BJ (cell line): ENCODE data around the gene MBD4. TPM values are rescaled to one million over a fixed set of nuclear protein-coding genes. Genes with fewer than 3 reads are reported as not detected.

Experiments
- CTCF ChIA-PET: fragments of 350-600 bp; formaldehyde crosslinking; extraction: SDS; loops from one replicate; lab custom pipeline; 2021; ENCODE audit warnings: antibody characterized with exemption, inconsistent platforms; lab: Yijun Ruan, JAX
- POLR2A ChIA-PET: fragments of 300-600 bp; sonication (Branson Sonifier 250); formaldehyde crosslinking; extraction: SDS; loops from one replicate; lab custom pipeline; 2021; ENCODE audit warnings: antibody characterized with exemption; lab: Charles Lee
- DNase-seq: peaks from one replicate; pipeline ENCODE4 v3.0.0-alpha.2; 2011; ENCODE audit warnings: low read depth
- H3K27me3 ChIP-seq: 2 replicates; pipeline ENCODE4 v1.6.0; 2011; ENCODE audit warnings: low read length; ENCODE audit not compliant: control insufficient read depth, insufficient read depth
- H3K36me3 ChIP-seq: 2 replicates; pipeline ENCODE4 v1.5.1; 2011; ENCODE audit warnings: low read length; ENCODE audit not compliant: control insufficient read depth, insufficient read depth
- H3K4me3 ChIP-seq: 2 replicates; pipeline ENCODE4 v1.5.1; 2011; ENCODE audit warnings: low read depth, mild to moderate bottlenecking, control low read depth, low read length
- polyA plus RNA-seq: library from polyadenylated mRNA; depleted of rRNA; stranded (reverse); fragments of >200 nt; gene quantifications from 2 replicates; pipeline ENCODE4 v1.2.3, GENCODE V29; 2011
- TF ChIP-seq, protein P1 (sequence below): IDR thresholded peaks from 2 replicates; pipeline ENCODE4 v1.5.1; 2011; ENCODE audit warnings: low read depth, mild to moderate bottlenecking, control low read depth, inconsistent platforms, low read length, moderate library complexity; ENCODE audit not compliant: insufficient read depth

MBD4 gene
- polyA plus RNA-seq, 1 experiment: 17.5 TPM

DNA sequence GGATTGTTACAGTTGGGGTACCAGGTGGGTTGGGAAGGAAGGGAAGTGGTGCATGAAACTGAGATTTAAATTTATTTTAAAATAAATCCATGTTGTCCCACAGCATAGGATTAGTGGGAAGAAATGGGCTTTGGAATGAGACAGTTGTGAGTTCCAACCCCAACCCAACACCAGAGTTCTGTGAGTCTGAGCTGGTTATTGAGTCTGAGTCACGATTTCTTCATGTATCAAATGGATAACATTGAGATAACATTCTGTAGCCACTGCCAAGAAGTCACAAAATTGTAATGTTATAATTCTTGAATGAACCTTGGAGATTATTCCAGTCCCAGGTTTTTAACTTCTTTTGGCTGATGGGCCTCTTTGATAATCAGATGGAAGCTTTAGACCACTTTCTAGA lies 14.0 kb upstream of the MBD4 start:
- no peak for DNase-seq
- Histone ChIP-seq H3K4me3 (no peak overlapping the region), H3K27me3 (no peaks in the 10 kb centered on the region), H3K36me3 (peaks cover 5% of the 10 kb centered on the region; the same call in 1 of the 2 replicates)
- TF ChIP-seq, protein P1, sequence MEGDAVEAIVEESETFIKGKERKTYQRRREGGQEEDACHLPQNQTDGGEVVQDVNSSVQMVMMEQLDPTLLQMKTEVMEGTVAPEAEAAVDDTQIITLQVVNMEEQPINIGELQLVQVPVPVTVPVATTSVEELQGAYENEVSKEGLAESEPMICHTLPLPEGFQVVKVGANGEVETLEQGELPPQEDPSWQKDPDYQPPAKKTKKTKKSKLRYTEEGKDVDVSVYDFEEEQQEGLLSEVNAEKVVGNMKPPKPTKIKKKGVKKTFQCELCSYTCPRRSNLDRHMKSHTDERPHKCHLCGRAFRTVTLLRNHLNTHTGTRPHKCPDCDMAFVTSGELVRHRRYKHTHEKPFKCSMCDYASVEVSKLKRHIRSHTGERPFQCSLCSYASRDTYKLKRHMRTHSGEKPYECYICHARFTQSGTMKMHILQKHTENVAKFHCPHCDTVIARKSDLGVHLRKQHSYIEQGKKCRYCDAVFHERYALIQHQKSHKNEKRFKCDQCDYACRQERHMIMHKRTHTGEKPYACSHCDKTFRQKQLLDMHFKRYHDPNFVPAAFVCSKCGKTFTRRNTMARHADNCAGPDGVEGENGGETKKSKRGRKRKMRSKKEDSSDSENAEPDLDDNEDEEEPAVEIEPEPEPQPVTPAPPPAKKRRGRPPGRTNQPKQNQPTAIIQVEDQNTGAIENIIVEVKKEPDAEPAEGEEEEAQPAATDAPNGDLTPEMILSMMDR: no peak
- ChIA-PET CTCF (no interaction called here), POLR2A (no interaction called here)

DNA sequence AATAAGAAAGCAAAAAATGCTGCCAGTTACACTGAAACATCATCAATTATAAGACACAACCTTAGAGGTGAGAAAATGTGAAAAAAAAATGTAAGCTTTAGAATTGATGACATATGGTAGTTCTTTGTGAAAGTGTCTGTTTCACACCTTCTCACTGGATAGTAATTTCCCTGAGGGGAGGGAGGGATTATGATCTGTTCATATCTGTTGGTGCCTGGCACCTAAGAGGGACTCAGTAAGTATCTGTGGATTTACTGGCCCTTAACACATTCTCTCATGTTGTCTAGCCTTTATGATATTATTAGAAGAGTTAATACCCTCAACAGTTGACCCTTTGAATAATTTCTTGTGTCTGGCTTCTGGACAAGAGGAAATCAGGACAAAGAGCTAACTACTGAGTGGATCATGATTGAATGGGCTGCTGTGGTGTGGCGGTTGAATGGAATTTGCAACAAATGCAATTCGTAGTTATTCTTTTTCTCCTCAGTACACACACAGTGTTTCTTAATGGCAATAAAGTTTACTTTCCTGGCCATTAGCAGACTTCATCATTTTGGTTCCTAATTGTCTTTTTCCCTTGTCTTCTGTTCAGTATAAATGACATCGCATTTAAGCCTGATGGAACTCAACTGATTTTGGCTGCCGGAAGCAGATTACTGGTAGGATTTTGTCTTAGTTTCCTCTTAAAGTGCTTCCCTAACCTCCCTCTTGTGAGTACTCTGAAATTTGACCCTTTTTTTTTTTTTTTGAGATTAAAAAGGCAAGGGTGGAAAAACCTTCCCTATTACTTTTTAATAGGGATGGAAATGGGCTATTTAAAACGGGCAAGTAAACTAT lies 9.7 kb upstream of the MBD4 start:
- no peak for DNase-seq
- H3K36me3 ChIP-seq: peaks cover 5% of the 10 kb centered on the region; the same call in 1 of the 2 replicates
- no peak overlapping the region for H3K4me3 ChIP-seq
- POLR2A ChIA-PET: no interaction called here
- TF ChIP-seq, protein P1: no peak
- H3K27me3 ChIP-seq: no peaks in the 10 kb centered on the region
- CTCF ChIA-PET: no interaction called here

DNA sequence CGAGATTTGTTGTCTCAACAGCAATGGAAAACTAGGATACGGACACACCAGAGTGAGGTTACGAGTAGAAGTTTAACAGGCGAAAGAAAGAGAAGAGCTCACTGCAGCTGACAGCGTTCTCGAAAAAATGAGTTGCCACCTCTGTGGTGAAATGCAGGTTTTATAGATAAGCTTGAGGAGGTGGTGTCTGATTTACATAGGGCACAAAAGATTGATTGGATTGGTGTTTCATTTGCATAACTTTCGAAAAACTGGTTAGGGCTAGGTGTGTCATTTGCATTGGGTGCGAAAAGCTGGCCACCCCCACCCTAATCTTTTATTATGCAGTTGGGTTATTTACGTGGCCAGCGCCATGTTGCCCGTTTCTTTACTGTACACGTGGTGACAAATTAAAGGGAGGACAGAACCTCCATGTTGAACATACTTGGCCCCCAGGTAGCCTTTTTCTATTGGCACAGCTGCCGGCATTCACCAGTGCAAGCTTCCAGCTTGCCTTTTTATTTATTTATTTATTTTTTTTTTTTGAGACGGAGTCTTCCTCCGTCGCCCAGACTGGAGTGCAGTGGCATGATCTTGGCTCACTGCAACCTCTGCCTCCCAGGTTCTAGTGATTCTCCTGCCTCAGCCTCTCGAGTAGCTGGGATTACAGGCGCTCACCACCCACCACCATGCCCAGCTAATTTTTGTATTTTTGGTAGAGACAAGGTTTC lies 8.6 kb upstream of the MBD4 start:
- no peak for DNase-seq
- Histone ChIP-seq H3K36me3 (peaks cover 5% of the 10 kb centered on the region; the same call in 1 of the 2 replicates), H3K27me3 (no peaks in the 10 kb centered on the region), H3K4me3 (no peak overlapping the region)
- CTCF ChIA-PET: no interaction called here
- POLR2A ChIA-PET: no interaction called here
- TF ChIP-seq, protein P1: no peak

DNA sequence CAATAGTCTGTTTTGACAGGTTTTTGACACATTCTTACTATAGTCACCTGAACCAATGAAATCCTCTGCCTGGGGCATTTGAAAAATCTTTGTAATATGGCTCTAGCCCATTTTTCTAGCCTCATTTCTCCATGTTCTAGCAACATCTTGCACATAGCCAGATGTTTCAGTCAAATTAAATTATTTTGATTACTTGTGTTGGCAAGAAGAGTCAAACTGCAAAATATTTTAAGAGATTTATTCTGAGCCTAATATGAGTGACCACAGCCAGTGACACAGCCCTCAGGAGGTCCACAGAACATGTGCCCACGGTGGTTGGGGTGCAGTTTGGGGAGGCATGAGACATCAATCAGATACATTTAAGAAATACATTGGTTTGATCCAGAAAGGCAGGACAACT lies 7.2 kb upstream of the MBD4 start:
- ChIA-PET CTCF (no interaction called here), POLR2A (no interaction called here)
- Histone ChIP-seq H3K27me3 (no peaks in the 10 kb centered on the region), H3K4me3 (no peak overlapping the region), H3K36me3 (peaks cover 1% of the 10 kb centered on the region; the same call in 1 of the 2 replicates)
- TF ChIP-seq, protein P1: no peak
- no peak for DNase-seq

DNA sequence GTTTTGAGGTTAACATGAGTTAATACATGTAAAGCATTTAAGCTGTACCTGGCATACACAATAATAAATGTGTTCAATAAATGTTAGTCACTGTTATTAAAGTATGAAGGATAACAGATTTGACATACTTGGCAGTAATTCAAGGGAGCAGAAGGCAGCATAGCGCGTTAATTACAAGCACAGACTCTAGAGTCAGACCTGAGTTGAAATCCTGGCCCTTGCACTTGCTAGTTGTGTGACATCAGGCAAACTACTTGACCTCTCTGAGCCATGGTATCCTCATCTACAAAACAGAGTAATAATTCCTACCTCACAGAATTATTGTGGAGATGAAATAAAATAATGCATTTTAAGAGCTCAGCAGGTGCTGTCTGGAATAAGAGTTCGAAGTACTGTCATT lies 5.7 kb upstream of the MBD4 start:
- TF ChIP-seq, protein P1: no peak
- DNase-seq: no peak
- POLR2A ChIA-PET: no interaction called here
- CTCF ChIA-PET: interaction anchor here (1.1 kb wide), 1 partner anchor 19 kb away, joined by 4 read pairs; no protein-coding TSS in a partner anchor
- no peaks in the 10 kb centered on the region for H3K36me3 ChIP-seq
- H3K4me3 ChIP-seq: no peak overlapping the region
- H3K27me3 ChIP-seq: no peaks in the 10 kb centered on the region
